ENCODE results near the gene TRIM52. TPM values are rescaled to one million over a fixed set of nuclear protein-coding genes. Genes with fewer than 3 reads are reported as not detected.

Gene TRIM52
- total and polyA plus RNA-seq, 2 of the 13 experiments (the other 11 are each of a cell fraction or from before 2014, with no cell fraction given), result 7.2 to 11.6 TPM

GRCh38 chr5:181246276-181247049, 14.5 kb downstream of the TRIM52 start (continued):
- TF ChIP-seq SNAPC4 (CRISPR knock-in tag; IDR thresholded peaks at IDR 0.05) (0 out of 2 replicates have a peak, but pooled peaks have one; percentile 53), GTF3A (CRISPR knock-in tag; conservative IDR thresholded peaks at IDR 0.05) (no peak), SIN3A (IDR thresholded peaks at IDR 0.05; ENCODE audit: borderline replicate concordance, low read depth, low read length) (peak; percentile 61; the same call in 1 of the 2 replicates), EHMT2 (IDR thresholded peaks at IDR 0.05; ENCODE audit: borderline replicate concordance, low read depth, low read length) (no peak), TMF1 (CRISPR knock-in tag; IDR thresholded peaks at IDR 0.05; ENCODE audit: low read depth) (no peak; the same call in 1 of the 2 replicates), ZNF577 (CRISPR knock-in tag; IDR thresholded peaks at IDR 0.05; ENCODE audit: borderline replicate concordance, low read depth) (0 out of 2 replicates have a peak, but pooled peaks have one; percentile 81), TAF1 (CRISPR knock-in tag; IDR thresholded peaks at IDR 0.05) (peak; percentile 71; the same call in 1 of the 2 replicates), THYN1 (CRISPR knock-in tag; IDR thresholded peaks at IDR 0.05; ENCODE audit: borderline replicate concordance, low read depth) (no peak), ZNF414 (CRISPR knock-in tag; IDR thresholded peaks at IDR 0.05) (no peak), DDIT3 (CRISPR knock-in tag; IDR thresholded peaks at IDR 0.05) (no peak), FOXK1 (CRISPR knock-in tag; IDR thresholded peaks at IDR 0.05; ENCODE audit: borderline replicate concordance, low read depth) (no peak), RFXANK (CRISPR knock-in tag; IDR thresholded peaks at IDR 0.05) (no peak), SMYD3 (CRISPR knock-in tag; IDR thresholded peaks at IDR 0.05) (no peak), GTF2F1 (IDR thresholded peaks at IDR 0.05; ENCODE audit: low read length) (no peak), POLR2A (IDR thresholded peaks at IDR 0.05; ENCODE audit: insufficient read depth in 1 of 2, low read depth in 2 of 2, low read length in 2 of 2) (peak; percentile 54 to 62; a peak in 3 of 4 replicates), HNF4G (IDR thresholded peaks at IDR 0.05; ENCODE audit: borderline replicate concordance, low read depth, low read length) (no peak), HNF4G (CRISPR knock-in tag; IDR thresholded peaks at IDR 0.05; ENCODE audit: borderline replicate concordance, low read depth) (no peak), ZFX (CRISPR knock-in tag; IDR thresholded peaks at IDR 0.05; ENCODE audit: low read depth) (peak; percentile 89), TOE1 (CRISPR knock-in tag; IDR thresholded peaks at IDR 0.05) (no peak), ZNF136 (CRISPR knock-in tag; IDR thresholded peaks at IDR 0.05; ENCODE audit: low read depth) (peak; percentile 93; the same call in 1 of the 2 replicates), DBP (CRISPR knock-in tag; IDR thresholded peaks at IDR 0.05; ENCODE audit: not compliant biosample characterization) (no peak), RFX1 (IDR thresholded peaks at IDR 0.05) (no peak), GABPB1 (CRISPR knock-in tag; IDR thresholded peaks at IDR 0.05) (peak; percentile 92), ZNF782 (CRISPR knock-in tag; IDR thresholded peaks at IDR 0.05; ENCODE audit: borderline replicate concordance) (no peak)

Measured in HepG2 (cell line).